Measurements from ENCODE around the gene KIFC3.
"Not testable (repeated sequence)": the region's sequence is repeated elsewhere in the genome, so short reads cannot be mapped to it uniquely, and the experiment has no call there.

Gene KIFC3

GRCh38 chr16:57753448-57754353 lies 48.6 kb downstream of the KIFC3 start:
- DNase-seq (ENCODE audit: low spot score), result no peak

DNA sequence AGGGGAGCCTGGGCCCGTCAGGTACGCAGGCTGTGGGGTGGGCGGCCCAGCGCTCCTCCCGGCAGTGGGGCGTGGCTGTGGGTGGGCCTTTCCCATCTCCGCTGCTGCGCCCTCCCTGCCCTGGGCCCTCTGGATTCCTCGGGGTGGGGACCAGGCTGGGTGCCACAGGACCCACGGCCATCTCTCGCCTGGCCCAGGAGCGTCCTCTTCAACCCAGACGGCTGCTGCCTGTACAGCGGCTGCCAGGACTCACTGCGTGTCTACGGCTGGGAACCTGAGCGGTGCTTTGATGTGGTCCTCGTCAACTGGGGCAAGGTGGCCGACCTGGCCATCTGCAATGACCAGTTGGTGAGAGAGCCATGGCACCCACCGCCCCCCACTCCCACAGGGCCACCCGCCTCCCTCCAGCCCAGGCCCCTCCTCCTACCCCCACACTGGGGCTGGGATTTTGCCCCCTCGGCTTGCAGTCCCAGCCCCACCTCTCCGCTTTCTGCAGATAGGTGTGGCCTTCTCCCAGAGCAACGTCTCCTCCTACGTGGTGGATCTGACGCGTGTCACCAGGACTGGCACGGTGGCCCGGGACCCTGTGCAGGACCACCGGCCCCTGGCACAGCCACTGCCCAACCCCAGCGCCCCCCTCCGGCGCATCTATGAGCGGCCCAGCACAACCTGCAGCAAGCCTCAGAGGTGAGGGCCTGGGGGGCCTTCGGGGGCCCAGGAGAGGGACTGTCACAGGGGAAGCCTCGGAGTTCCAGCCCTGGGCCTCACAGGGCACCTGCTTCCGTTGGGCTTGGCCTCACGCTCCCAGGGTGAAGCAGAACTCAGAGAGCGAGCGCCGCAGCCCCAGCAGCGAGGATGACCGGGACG lies 49.5 kb downstream of the KIFC3 start:
- DNase-seq (ENCODE audit: low spot score), result no peak

DNA sequence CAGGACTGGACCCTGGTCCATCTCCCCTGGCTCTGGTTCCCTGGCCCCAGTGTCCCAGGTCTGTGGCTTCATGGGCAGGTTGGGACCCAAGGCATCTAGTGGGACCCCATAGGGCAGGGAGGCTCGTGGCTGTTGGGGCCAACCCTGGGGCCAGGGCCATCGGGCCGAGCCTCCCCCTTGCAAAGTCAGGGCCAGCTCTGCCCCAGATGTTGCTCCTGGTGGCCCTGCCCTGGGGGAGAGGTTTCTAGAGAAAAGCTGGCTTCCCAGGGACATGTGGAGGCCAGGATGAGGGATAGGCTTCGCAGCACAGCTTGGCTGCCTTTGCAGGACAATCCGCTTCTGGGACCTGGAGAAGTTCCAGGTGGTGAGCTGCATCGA lies 50.1 kb downstream of the KIFC3 start:
- DNase-seq (ENCODE audit: low spot score), result no peak

DNA sequence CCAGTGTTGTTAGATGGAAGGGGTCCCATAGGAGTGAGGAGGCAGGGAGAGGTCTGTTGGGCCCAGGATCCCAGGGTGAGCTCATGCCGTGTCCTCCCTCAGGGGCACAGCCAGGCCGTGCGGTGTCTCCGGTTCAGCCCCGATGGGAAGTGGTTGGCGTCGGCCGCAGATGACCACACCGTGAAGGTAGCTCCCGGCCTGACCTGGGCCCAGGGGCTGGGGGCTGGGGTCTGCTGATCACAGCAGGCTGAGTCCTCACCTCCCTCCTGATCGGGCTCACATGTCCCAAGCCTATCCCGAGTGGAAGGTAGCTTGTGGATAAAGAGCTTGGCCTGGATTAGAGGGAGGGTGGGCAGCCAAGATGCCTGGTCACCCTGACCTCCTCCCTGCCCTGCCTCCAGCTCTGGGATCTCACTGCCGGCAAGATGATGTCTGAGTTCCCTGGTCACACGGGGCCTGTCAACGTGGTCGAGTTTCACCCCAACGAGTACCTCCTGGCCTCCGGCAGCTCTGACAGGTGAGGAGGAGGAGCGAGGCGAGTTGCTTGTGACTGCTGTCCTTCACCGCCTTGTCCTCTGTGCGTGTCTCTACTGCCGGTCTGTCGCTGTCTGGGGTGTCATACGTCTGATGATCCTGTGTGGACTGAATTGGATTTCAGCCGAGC lies 50.6 kb downstream of the KIFC3 start:
- DNase-seq (ENCODE audit: low spot score), result no peak

DNA sequence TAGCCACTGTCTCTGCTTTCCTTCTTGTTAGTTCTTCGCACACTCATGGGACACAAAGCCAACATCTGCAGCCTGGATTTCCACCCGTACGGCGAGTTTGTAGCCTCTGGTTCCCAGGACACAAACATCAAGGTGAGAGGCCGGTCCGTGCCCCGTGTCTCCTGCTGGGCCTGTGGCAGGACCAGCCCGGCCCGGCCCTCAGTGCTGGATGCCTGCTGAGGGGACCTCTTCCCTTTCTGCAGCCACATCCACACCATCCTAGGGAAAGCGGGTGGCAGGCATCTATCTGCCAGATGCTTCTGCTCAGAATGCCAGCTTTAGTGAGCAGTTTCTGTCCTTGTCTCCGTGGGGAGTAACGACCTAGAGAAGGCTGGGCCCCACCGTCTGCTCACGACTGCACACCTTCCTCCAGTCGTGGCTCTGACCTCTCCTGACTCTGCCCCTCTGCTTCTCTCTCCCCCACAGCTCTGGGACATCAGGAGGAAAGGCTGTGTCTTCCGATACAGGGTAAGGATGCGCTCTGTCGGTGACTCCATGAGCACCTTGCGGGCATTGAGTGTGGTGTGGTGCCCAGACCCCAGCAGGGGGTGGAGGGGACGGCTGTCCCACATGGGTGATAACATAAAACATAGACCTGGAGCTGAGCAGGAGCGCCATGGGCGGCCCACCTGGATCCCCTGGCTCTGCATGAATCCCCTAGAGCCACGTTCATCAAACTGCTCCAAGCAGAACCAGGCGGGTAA lies 51.3 kb downstream of the KIFC3 start:
- DNase-seq (ENCODE audit: low spot score), result no peak

DNA sequence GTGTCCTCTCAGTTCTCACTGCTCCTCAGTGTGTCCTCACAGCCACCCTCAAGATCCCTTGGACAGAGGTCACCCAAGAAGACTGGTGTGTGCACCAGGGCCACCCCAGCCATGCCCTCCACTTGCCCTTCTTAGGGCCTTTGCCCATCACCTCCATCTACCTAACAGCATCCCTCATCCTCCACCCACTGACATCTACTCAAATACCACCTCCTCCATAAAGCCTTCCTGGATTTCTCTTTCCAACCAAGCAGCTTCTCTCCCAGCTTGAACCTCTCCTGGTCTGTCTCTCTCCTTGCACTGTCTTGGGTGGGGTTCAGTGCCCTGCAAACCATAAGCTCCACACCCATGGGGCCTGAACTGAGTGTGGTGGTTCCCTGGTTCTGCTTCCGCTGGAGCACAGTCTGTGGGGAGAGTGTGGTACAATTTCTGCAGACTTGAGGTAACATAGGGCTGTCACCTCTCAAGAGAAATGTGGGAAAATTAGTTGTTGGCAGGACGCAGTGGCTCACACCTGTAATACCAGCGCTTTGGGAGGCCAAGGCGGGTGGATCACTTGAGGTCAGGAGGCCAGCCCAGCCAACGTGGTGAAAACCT lies 52.3 kb downstream of the KIFC3 start:
- no peak for DNase-seq (ENCODE audit: low spot score)

GRCh38 chr16:57749101-57749692 lies 53.1 kb downstream of the KIFC3 start:
- DNase-seq (ENCODE audit: low spot score), result no peak

- no peak for DNase-seq (ENCODE audit: low spot score)
Observed at GRCh38 chr16:57748596-57748995, 53.7 kb downstream of the KIFC3 start.

GRCh38 chr16:57747996-57748395 lies 54.3 kb downstream of the KIFC3 start:
- no peak for DNase-seq (ENCODE audit: low spot score)

- DNase-seq (ENCODE audit: low spot score), result no peak
Observed at GRCh38 chr16:57747496-57747895, 54.8 kb downstream of the KIFC3 start.

GRCh38 chr16:57747091-57747490 lies 55.2 kb downstream of the KIFC3 start:
- no peak for DNase-seq (ENCODE audit: low spot score)

DNA sequence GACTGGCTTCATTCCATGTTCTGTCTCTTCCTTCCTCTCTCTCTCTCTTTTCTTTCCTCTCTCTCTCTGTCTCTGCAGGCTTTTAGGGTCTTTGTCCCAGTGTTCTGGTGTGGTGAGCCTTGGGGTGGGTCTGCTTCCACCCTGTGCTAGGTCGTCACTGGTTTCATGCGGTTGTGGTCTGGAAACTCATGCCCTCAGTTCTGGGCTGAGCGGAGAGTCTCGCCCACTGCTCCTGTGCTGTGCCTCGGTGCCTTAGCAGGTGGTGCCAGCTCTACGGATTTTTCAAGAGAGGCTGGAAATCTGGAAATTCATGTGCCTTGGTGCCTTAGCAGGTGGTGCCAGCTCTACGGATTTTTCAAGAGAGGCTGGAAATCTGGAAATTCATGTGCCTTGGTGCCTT lies 56.0 kb downstream of the KIFC3 start:
- not testable (repeated sequence) for DNase-seq (ENCODE audit: low spot score)

GRCh38 chr16:57745768-57746167 lies 56.5 kb downstream of the KIFC3 start:
- DNase-seq (ENCODE audit: low spot score), result no peak

DNA sequence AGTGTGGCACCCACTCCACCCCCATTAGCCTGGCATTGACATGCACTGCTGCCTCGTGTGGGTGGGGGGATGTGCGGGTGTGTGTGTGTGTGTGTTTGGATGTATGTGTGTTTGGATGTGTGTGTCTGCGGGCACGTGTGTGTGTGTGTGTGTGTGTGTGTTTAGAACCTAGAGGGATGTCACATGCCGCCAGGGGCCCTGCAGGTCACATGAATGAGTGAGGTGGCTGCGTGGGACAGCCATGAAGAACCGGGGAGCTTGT lies 57.7 kb downstream of the KIFC3 start:
- DNase-seq (ENCODE audit: low spot score), result no peak

- no peak for DNase-seq (ENCODE audit: low spot score)
Observed at GRCh38 chr16:57743886-57744641, 58.2 kb downstream of the KIFC3 start.

DNA sequence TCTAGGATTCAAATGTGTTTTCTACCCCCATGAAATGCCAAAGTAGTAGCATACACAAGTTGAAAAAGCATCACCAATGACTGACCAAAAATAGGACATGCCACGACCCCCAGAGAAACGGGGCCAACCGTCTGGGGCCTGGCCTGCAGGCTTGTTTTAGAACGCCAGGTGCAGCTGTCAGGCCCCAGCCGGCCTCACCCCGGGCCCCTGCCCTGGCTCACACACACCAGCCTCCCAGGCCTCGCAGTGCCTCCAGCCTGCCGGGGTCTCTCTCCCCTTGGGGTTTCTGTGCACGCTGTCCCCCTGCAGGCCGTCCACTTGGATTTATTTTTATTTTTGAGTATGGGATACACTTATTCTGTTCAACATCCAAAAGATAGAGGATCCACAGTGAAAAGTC lies 58.8 kb downstream of the KIFC3 start:
- DNase-seq (ENCODE audit: low spot score), result no peak

DNA sequence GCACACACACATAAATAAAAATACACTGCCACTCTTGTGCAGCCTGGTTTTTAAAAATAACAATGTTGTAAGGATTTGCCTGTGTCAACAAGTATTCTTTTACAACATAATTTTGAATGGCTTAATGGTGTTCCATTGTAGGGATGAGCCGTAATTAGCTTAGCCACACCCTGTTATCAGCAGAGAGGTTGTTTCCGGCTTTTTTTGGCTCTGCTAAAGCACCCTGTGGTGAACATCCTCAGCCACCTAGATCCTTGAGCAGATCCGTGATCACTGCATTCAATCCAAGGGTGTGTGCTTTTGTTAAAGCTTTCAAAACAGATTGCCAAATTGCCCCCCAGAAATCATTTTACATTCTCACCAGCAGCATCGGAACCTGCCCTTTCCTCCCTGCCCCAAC lies 59.7 kb downstream of the KIFC3 start:
- no peak for DNase-seq (ENCODE audit: low spot score)

DNA sequence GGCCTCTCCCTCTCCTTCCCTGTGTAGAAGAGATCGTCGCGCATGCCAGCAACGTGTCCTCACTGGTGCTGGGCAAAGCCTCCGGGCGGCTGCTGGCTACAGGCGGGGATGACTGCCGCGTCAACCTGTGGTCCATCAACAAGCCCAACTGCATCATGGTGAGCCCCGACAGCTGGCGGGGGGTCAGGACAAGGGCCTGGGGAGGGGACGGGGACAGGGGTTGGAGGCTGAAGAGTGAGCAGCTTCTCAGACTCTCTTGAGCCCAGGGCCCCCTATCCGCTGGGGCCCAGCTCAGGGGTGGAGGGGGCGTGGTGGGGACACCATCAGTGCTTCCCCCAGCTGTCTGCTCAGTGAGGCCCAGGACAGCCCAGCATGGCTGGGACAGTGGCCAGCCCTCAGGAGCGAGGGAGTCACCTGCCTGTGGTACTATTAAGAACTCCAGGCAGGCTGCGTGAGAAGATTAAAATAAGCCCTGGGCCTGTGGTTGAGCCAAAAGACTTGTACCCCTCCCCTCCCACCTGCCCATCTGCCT lies 60.6 kb downstream of the KIFC3 start:
- no peak for DNase-seq (ENCODE audit: low spot score)

DNA sequence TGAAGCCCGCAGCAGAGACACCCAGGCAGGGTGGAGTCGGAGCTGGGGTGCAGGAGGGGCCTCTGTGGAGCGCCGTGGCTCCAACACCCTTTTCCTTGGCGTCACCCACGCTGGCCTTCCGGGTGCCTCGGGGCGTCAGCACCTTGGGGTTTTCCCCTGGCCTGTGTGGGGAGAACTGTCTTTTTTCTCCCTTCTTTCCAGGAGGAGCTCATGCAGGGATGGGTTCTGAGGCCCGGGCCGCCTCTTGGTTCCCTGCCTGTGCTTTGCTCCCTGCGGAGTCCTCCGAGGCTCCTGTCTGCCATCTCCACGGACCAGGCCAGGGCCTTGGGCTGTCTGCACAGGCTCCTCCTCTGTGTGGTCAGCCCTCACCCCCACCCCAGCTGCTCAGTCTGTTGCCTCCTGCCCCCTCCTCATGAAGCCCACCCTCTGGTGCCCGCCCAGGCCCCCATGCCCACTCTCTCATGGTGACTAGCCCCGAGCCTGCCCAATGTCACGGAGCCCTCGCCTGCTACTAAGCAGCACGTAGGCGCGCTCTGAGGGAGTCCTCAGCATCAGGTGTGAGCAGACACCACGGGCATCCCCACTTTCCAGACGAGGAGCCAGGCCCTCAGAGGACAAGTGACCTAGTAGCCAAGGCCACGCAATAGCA lies 61.7 kb downstream of the KIFC3 start:
- DNase-seq (ENCODE audit: low spot score), result no peak
